Measurements from ENCODE around the gene NFATC3.

Gene NFATC3

GRCh38 chr16:68069511-68070248 is 15.5 kb upstream of the NFATC3 start:
- Histone ChIP-seq H2AFZ (ENCODE audit: low read length) (no peak overlapping the region), H3K9ac (ENCODE audit: low read length) (no peak overlapping the region), H3K4me1 (ENCODE audit: insufficient read depth, low read length, severe bottlenecking) (peaks cover 28% of the 10 kb centered on the region), H3K4me2 (ENCODE audit: low read length) (no peak overlapping the region), H3K9me3 (ENCODE audit: low read length) (no peaks in the 10 kb centered on the region), H3K79me2 (ENCODE audit: insufficient read depth, low read length) (no peaks in the 10 kb centered on the region), H3K27me3 (ENCODE audit: insufficient read depth, low read length) (no peaks in the 10 kb centered on the region), H3K27ac (ENCODE audit: low read depth, low read length, poor library complexity, severe bottlenecking) (no peak overlapping the region), H3K9me2 (ENCODE audit: low read depth, low read length) (no peaks in the 10 kb centered on the region), H3K36me3 (ENCODE audit: insufficient read depth, low read length) (peaks cover 56% of the 10 kb centered on the region), H3K4me3 (ENCODE audit: low read depth, low read length, poor library complexity, severe bottlenecking) (no peak overlapping the region), H3F3A (ENCODE audit: insufficient read depth, low read length) (no peaks in the 10 kb centered on the region), H4K20me1 (ENCODE audit: insufficient read depth, low read length) (no peaks in the 10 kb centered on the region)
- TF ChIP-seq CTCF (IDR thresholded peaks at IDR 0.05; ENCODE audit: low read length): no peak
- TF ChIP-seq EZH2 (IDR thresholded peaks at IDR 0.05; ENCODE audit: borderline replicate concordance, low read length): no peak

- Histone ChIP-seq H3K9ac (ENCODE audit: low read length) (no peak overlapping the region), H3K79me2 (ENCODE audit: insufficient read depth, low read length) (no peaks in the 10 kb centered on the region), H3K4me1 (ENCODE audit: insufficient read depth, low read length, severe bottlenecking) (peaks cover 34% of the 10 kb centered on the region), H3K27me3 (ENCODE audit: insufficient read depth, low read length) (no peaks in the 10 kb centered on the region), H3F3A (ENCODE audit: insufficient read depth, low read length) (no peaks in the 10 kb centered on the region), H3K4me2 (ENCODE audit: low read length) (peak overlapping the region; percentile 44; the same call in 1 of the 2 replicates), H3K9me2 (ENCODE audit: low read depth, low read length) (no peaks in the 10 kb centered on the region), H2AFZ (ENCODE audit: low read length) (no peak overlapping the region), H4K20me1 (ENCODE audit: insufficient read depth, low read length) (no peaks in the 10 kb centered on the region), H3K36me3 (ENCODE audit: insufficient read depth, low read length) (peaks cover 59% of the 10 kb centered on the region), H3K9me3 (ENCODE audit: low read length) (no peaks in the 10 kb centered on the region), H3K27ac (ENCODE audit: low read depth, low read length, poor library complexity, severe bottlenecking) (peak overlapping the region; percentile 64), H3K4me3 (ENCODE audit: low read depth, low read length, poor library complexity, severe bottlenecking) (no peak overlapping the region)
- no peak for TF ChIP-seq EZH2 (IDR thresholded peaks at IDR 0.05; ENCODE audit: borderline replicate concordance, low read length)
- no peak for TF ChIP-seq CTCF (IDR thresholded peaks at IDR 0.05; ENCODE audit: low read length)
Measured at GRCh38 chr16:68070249-68070730, 14.9 kb upstream of the NFATC3 start.

- no peaks in the 10 kb centered on the region for H3F3A ChIP-seq (ENCODE audit: insufficient read depth, low read length)
- H3K9me3 ChIP-seq (ENCODE audit: low read length): no peaks in the 10 kb centered on the region
- no peak overlapping the region for H2AFZ ChIP-seq (ENCODE audit: low read length)
- no peaks in the 10 kb centered on the region for H3K27me3 ChIP-seq (ENCODE audit: insufficient read depth, low read length)
- H3K27ac ChIP-seq (ENCODE audit: low read depth, low read length, poor library complexity, severe bottlenecking): peak overlapping the region; percentile 64
- no peaks in the 10 kb centered on the region for H4K20me1 ChIP-seq (ENCODE audit: insufficient read depth, low read length)
- H3K4me3 ChIP-seq (ENCODE audit: low read depth, low read length, poor library complexity, severe bottlenecking): no peak overlapping the region
- no peaks in the 10 kb centered on the region for H3K9me2 ChIP-seq (ENCODE audit: low read depth, low read length)
- H3K4me1 ChIP-seq (ENCODE audit: insufficient read depth, low read length, severe bottlenecking): peaks cover 37% of the 10 kb centered on the region
- TF ChIP-seq CTCF (IDR thresholded peaks at IDR 0.05; ENCODE audit: low read length) (peak; percentile 22; the same call in 1 of the 2 replicates), EZH2 (IDR thresholded peaks at IDR 0.05; ENCODE audit: borderline replicate concordance, low read length) (no peak)
- H3K4me2 ChIP-seq (ENCODE audit: low read length): peak overlapping the region; percentile 44; the same call in 1 of the 2 replicates
- H3K79me2 ChIP-seq (ENCODE audit: insufficient read depth, low read length): no peaks in the 10 kb centered on the region
- peaks cover 62% of the 10 kb centered on the region for H3K36me3 ChIP-seq (ENCODE audit: insufficient read depth, low read length)
- H3K9ac ChIP-seq (ENCODE audit: low read length): no peak overlapping the region
Measured at GRCh38 chr16:68070806-68071517, 14.2 kb upstream of the NFATC3 start.
